Neural progenitor cell (in vitro differentiated cells): ENCODE measurements around the gene CYCS. TPM values are rescaled to one million over a fixed set of nuclear protein-coding genes. Genes with fewer than 3 reads are reported as not detected.

ENCODE experiments used
- DNase-seq: peaks from one replicate; pipeline ENCODE4 v3.0.0-alpha.2; 2016; ENCODE audit warnings: low spot score
- H2AFZ ChIP-seq: fragments of 200-600 bp; sonication (generic); replicated peaks from 2 replicates; pipeline ENCODE4 v1.6.1; 2016; ENCODE audit warnings: antibody characterized with exemption
- H3F3A ChIP-seq: fragments of 200-600 bp; sonication (generic); 2 replicates; pipeline ENCODE4 v1.6.1; 2016; ENCODE audit warnings: antibody characterized with exemption, low read depth
- H3K27ac ChIP-seq: fragments of 200-600 bp; sonication (generic); 2 replicates; pipeline ENCODE4 v1.5.1; 2016; ENCODE audit warnings: mild to moderate bottlenecking
- H3K27me3 ChIP-seq: fragments of 200-600 bp; sonication (generic); 2 replicates; pipeline ENCODE4 v1.6.1; 2016; ENCODE audit warnings: mild to moderate bottlenecking, moderate library complexity
- H3K36me3 ChIP-seq: fragments of 200-600 bp; sonication (generic); 2 replicates; pipeline ENCODE4 v1.5.1; 2016
- H3K4me1 ChIP-seq: fragments of 200-600 bp; sonication (generic); 2 replicates; pipeline ENCODE4 v1.6.1; 2016; ENCODE audit warnings: mixed run types
- H3K4me2 ChIP-seq: fragments of 200-600 bp; sonication (generic); 2 replicates; pipeline ENCODE4 v1.6.1; 2016
- H3K4me3 ChIP-seq: fragments of 200-600 bp; sonication (generic); 2 replicates; pipeline ENCODE4 v1.5.1; 2016
- H3K79me2 ChIP-seq: fragments of 200-600 bp; sonication (generic); 2 replicates; pipeline ENCODE4 v1.6.1; 2016; ENCODE audit warnings: low read depth
- H3K9ac ChIP-seq: fragments of 200-600 bp; sonication (generic); 2 replicates; pipeline ENCODE4 v1.6.1; 2016
- H3K9me3 ChIP-seq: fragments of 200-600 bp; sonication (generic); 2 replicates; pipeline ENCODE4 v1.5.1; 2016; ENCODE audit warnings: low read depth
- H4K20me1 ChIP-seq: fragments of 200-600 bp; sonication (generic); 2 replicates; pipeline ENCODE4 v1.6.1; 2016; ENCODE audit warnings: low read depth
- H3K27ac Mint-ChIP-seq: 3 replicates; pipeline ENCODE4 v1.8.0; 2021; ENCODE audit warnings: mixed read lengths
- H3K27me3 Mint-ChIP-seq: 2 replicates; pipeline ENCODE4 v1.8.0; 2022; ENCODE audit warnings: low read depth, mild to moderate bottlenecking, inconsistent platforms, moderate library complexity, mixed read lengths; ENCODE audit not compliant: insufficient read depth
- H3K36me3 Mint-ChIP-seq: 3 replicates; pipeline ENCODE4 v1.8.0; 2021; ENCODE audit warnings: mixed read lengths
- H3K4me1 Mint-ChIP-seq: 3 replicates; pipeline ENCODE4 v1.8.0; 2021; ENCODE audit warnings: mixed read lengths
- H3K4me3 Mint-ChIP-seq: 3 replicates; pipeline ENCODE4 v1.8.0; 2021; ENCODE audit warnings: mild to moderate bottlenecking, moderate library complexity, mixed read lengths
- H3K9me3 Mint-ChIP-seq: 3 replicates; pipeline ENCODE4 v1.8.0; 2020; ENCODE audit warnings: mixed read lengths
- CTCF ChIP-seq: fragments of 200-600 bp; sonication (generic); IDR thresholded peaks from 2 replicates; pipeline ENCODE4 v1.5.1; 2017; ENCODE audit warnings: antibody characterized with exemption, mild to moderate bottlenecking
- EZH2 ChIP-seq: fragments of 200-600 bp; sonication (generic); IDR thresholded peaks from 2 replicates; pipeline ENCODE4 v1.6.1; 2017; ENCODE audit warnings: antibody characterized with exemption, mild to moderate bottlenecking, moderate library complexity
- EZH2phosphoT487 ChIP-seq: fragments of 200-600 bp; sonication (generic); IDR thresholded peaks from 2 replicates; pipeline ENCODE4 v1.6.1; 2017; ENCODE audit warnings: antibody characterized with exemption
- total RNA-seq: library from RNA; depleted of rRNA; stranded (reverse); fragments of >200 nt; gene quantifications from 2 replicates; pipeline ENCODE4 v1.2.3, GENCODE V29; 2015; ENCODE audit warnings: low replicate concordance

Gene CYCS
- total RNA-seq, 1 donor from 2014 or later = 93.9 TPM

DNA sequence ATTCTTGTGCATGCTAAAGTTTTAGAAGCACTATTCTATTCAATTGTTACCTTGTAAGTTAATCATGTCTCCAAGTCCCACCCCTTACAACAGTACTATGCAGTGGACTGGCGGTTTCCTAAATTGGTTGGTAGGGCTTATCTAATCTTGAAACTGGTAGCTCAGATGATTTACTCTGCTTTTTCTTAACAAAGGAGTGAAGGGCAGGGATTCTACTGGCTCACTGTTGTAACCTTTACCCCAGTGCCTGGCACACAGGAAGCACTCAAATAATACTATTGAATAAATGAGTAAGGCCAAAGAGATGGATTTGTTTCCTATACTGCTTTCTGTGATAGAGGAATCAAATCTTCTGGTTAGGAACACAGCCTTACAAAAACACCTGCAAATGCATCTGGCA is 46.0 kb upstream of the CYCS start:
- Histone ChIP-seq H3K27me3 (no peaks in the 10 kb centered on the region), H2AFZ (no peak overlapping the region), H3K9ac (no peak overlapping the region), H3K27ac (no peak overlapping the region), H4K20me1 (no peaks in the 10 kb centered on the region), H3K9me3 (no peaks in the 10 kb centered on the region), H3K79me2 (no peaks in the 10 kb centered on the region), H3K4me3 (no peak overlapping the region), H3F3A (peaks cover 4% of the 10 kb centered on the region), H3K4me1 (no peaks in the 10 kb centered on the region), H3K36me3 (no peaks in the 10 kb centered on the region), H3K4me2 (no peak overlapping the region)
- no peaks in the 10 kb centered on the region for H3K9me3 Mint-ChIP-seq
- no peaks in the 10 kb centered on the region for H3K4me1 Mint-ChIP-seq
- no peak overlapping the region for H3K27ac Mint-ChIP-seq
- no peak overlapping the region for H3K4me3 Mint-ChIP-seq
- DNase-seq = no peak
- TF ChIP-seq EZH2 (no peak), EZH2phosphoT487 (no peak), CTCF (no peak)
- no peaks in the 10 kb centered on the region for H3K27me3 Mint-ChIP-seq
- H3K36me3 Mint-ChIP-seq = no peaks in the 10 kb centered on the region

DNA sequence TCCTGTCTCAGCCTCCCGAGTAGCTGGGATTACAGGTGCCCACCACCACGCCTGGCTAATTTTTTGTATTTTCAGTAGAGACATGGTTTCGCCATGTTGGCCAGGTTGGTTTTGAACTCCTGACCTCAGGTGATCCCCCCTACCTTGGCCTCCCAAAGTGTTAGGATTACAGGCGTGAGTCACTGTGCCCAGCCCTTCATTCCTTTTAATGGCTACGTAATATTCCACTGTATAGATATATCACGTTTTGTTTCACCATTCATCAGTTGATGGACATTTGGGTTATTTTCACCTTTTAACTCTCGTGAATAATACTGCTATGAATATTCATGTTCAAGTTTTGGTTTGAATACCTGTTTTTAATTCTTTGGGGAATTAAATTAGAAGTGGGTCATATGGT is 44.6 kb upstream of the CYCS start:
- H3K36me3 ChIP-seq = no peaks in the 10 kb centered on the region
- DNase-seq = no peak
- H2AFZ ChIP-seq = no peak overlapping the region
- H3K27ac Mint-ChIP-seq = no peak overlapping the region
- H3K9me3 ChIP-seq = no peaks in the 10 kb centered on the region
- no peaks in the 10 kb centered on the region for H3K79me2 ChIP-seq
- H3K36me3 Mint-ChIP-seq = no peaks in the 10 kb centered on the region
- no peak overlapping the region for H3K4me3 ChIP-seq
- H3K27me3 ChIP-seq = no peaks in the 10 kb centered on the region
- no peaks in the 10 kb centered on the region for H4K20me1 ChIP-seq
- no peak overlapping the region for H3K4me2 ChIP-seq
- H3K4me1 Mint-ChIP-seq = peaks cover 5% of the 10 kb centered on the region
- no peak overlapping the region for H3K4me3 Mint-ChIP-seq
- no peaks in the 10 kb centered on the region for H3K4me1 ChIP-seq
- H3K27me3 Mint-ChIP-seq = no peaks in the 10 kb centered on the region
- no peak overlapping the region for H3K27ac ChIP-seq
- TF ChIP-seq EZH2phosphoT487 (no peak), CTCF (no peak), EZH2 (no peak)
- no peak overlapping the region for H3K9ac ChIP-seq
- H3F3A ChIP-seq = peaks cover 4% of the 10 kb centered on the region
- H3K9me3 Mint-ChIP-seq = no peaks in the 10 kb centered on the region

DNA sequence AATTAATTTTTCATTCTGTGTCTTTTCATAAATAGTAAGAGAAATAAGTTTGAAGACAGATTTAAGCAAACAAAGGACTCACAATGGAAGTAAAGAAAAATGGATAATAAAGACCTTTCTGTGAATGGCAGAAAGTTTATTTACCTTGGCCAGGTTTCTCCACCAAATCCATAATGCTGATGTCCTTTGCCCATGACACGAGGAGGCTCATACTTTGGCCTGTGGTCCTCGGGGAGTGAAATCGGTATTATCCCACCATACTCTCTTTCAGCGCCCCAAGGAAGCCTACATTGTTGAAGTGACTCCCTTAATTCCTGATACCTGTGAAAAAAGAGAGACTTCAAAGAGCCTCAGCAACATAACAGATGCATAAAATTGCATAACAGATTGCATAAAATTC is 43.1 kb upstream of the CYCS start:
- peaks cover 5% of the 10 kb centered on the region for H3K4me1 Mint-ChIP-seq
- H3K27ac ChIP-seq = no peak overlapping the region
- no peak overlapping the region for H3K4me3 ChIP-seq
- H3K4me2 ChIP-seq = no peak overlapping the region
- H4K20me1 ChIP-seq = no peaks in the 10 kb centered on the region
- no peaks in the 10 kb centered on the region for H3K36me3 Mint-ChIP-seq
- no peaks in the 10 kb centered on the region for H3K9me3 ChIP-seq
- no peaks in the 10 kb centered on the region for H3K36me3 ChIP-seq
- peaks cover 4% of the 10 kb centered on the region for H3F3A ChIP-seq
- H3K27me3 ChIP-seq = no peaks in the 10 kb centered on the region
- H3K27ac Mint-ChIP-seq = no peak overlapping the region
- H3K79me2 ChIP-seq = no peaks in the 10 kb centered on the region
- TF ChIP-seq CTCF (no peak), EZH2phosphoT487 (no peak), EZH2 (no peak)
- H2AFZ ChIP-seq = no peak overlapping the region
- no peaks in the 10 kb centered on the region for H3K9me3 Mint-ChIP-seq
- no peak overlapping the region for H3K4me3 Mint-ChIP-seq
- no peaks in the 10 kb centered on the region for H3K4me1 ChIP-seq
- H3K27me3 Mint-ChIP-seq = no peaks in the 10 kb centered on the region
- H3K9ac ChIP-seq = no peak overlapping the region
- DNase-seq = no peak
